ENCODE data around the gene MOSPD3. TPM values are rescaled to one million over a fixed set of nuclear protein-coding genes. Genes with fewer than 3 reads are reported as not detected.

MOSPD3 gene
- total and polyA plus RNA-seq, 10 of the 15 experiments (the other 5 are each of a cell fraction or from before 2014, with no cell fraction given): 0.61 to 13.6 (median 4.1) TPM

DNA sequence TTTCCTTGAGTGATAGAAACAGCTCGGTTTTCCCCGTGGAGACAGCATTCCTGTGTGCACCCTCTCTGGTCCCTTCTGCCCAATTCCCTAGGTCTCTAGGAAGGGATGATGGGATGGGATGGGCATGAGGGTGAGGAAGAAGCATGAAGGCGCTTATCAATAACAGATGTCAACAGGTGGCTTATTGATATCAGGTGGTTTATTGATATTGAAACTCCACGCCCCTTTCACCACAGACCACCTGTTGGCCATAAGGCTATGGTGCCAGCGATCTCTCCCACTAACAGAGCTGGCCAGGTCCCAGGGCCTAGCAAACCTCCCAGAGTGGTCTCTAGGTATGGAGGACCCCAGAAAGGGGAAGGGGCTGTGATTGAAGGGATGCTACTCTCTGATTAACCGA lies 7.9 kb downstream of the MOSPD3 start:
- POLR2A ChIA-PET: interaction anchor here (0.5 kb wide), 1 partner anchor 382 kb away, joined by 4 read pairs; no protein-coding TSS in a partner anchor
- RAD21 ChIA-PET (ENCODE audit: unreplicated experiment): no interaction called here
- 79% methylated on average over 6 of the region's 6 CpGs for WGBS (ENCODE audit: insufficient coverage, insufficient replicate concordance, low lambda C conversion rate, missing lambda C conversion rate)
- Histone ChIP-seq H3K9me3 (replicated peaks; ENCODE audit: control insufficient read depth, insufficient read depth, low read length) (no peaks in the 10 kb centered on the region), H3K36me3 (ENCODE audit: control insufficient read depth in 2 of 2, insufficient read depth in 2 of 2, low read length in 1 of 2) (no peaks in the 10 kb centered on the region), H3K27me3 (replicated peaks in 1 of 2; ENCODE audit: control insufficient read depth in 2 of 2, insufficient read depth in 2 of 2, low read length in 1 of 2) (no peaks in the 10 kb centered on the region), H3K4me3 (no peak overlapping the region), H3K4me2 (ENCODE audit: control insufficient read depth, insufficient read depth) (no peak overlapping the region), H3K9ac (ENCODE audit: control insufficient read depth, insufficient read depth, low read length) (no peak overlapping the region), H3K4me1 (ENCODE audit: control insufficient read depth, insufficient read depth, low read length) (no peaks in the 10 kb centered on the region), H2AFZ (ENCODE audit: control insufficient read depth, low read depth, low read length) (no peak overlapping the region), H3K79me2 (ENCODE audit: control insufficient read depth, insufficient read depth, low read length) (no peaks in the 10 kb centered on the region), H3K27ac (ENCODE audit: control insufficient read depth, insufficient read depth) (no peak overlapping the region), H4K20me1 (ENCODE audit: control insufficient read depth, insufficient read depth) (no peaks in the 10 kb centered on the region)
- TF ChIP-seq RCOR1 (conservative IDR thresholded peaks at IDR 0.05; ENCODE audit: low read depth, low read length) (no peak), RB1 (IDR thresholded peaks at IDR 0.05; ENCODE audit: borderline replicate concordance) (no peak), SP1 (IDR thresholded peaks at IDR 0.05; ENCODE audit: low read depth, low read length) (no peak), BHLHE40 (IDR thresholded peaks at IDR 0.05; ENCODE audit: borderline replicate concordance in 1 of 2, low read depth in 2 of 2, low read length in 1 of 2) (no peak), NR2C2 (IDR thresholded peaks at IDR 0.05; ENCODE audit: borderline replicate concordance, control insufficient read depth, insufficient read length, low read depth) (no peak), SREBF1 (IDR thresholded peaks at IDR 0.05; ENCODE audit: low read length) (no peak), POLR2AphosphoS2 (IDR thresholded peaks at IDR 0.05; ENCODE audit: low read depth, low read length) (no peak), ZNF622 (IDR thresholded peaks at IDR 0.05) (no peak)
- TF ChIP-seq, protein P1, sequence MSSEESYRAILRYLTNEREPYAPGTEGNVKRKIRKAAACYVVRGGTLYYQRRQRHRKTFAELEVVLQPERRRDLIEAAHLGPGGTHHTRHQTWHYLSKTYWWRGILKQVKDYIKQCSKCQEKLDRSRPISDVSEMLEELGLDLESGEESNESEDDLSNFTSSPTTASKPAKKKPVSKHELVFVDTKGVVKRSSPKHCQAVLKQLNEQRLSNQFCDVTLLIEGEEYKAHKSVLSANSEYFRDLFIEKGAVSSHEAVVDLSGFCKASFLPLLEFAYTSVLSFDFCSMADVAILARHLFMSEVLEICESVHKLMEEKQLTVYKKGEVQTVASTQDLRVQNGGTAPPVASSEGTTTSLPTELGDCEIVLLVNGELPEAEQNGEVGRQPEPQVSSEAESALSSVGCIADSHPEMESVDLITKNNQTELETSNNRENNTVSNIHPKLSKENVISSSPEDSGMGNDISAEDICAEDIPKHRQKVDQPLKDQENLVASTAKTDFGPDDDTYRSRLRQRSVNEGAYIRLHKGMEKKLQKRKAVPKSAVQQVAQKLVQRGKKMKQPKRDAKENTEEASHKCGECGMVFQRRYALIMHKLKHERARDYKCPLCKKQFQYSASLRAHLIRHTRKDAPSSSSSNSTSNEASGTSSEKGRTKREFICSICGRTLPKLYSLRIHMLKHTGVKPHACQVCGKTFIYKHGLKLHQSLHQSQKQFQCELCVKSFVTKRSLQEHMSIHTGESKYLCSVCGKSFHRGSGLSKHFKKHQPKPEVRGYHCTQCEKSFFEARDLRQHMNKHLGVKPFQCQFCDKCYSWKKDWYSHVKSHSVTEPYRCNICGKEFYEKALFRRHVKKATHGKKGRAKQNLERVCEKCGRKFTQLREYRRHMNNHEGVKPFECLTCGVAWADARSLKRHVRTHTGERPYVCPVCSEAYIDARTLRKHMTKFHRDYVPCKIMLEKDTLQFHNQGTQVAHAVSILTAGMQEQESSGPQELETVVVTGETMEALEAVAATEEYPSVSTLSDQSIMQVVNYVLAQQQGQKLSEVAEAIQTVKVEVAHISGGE (CRISPR knock-in tag; IDR thresholded peaks at IDR 0.05): no peak
- no peak for ATAC-seq
- intact Hi-C loops (cut with micrococcal nuclease; ENCODE audit: unreplicated experiment) (no loop called here), in situ Hi-C loops (cut with MboI) (no loop called here)
- BruUV-seq (replicated peaks): no TSS peak
- CTCF ChIA-PET: no interaction called here
- DNase-seq (ENCODE audit: low read depth, low spot score): no peak
- SMC1A ChIA-PET (ENCODE audit: uncharacterized antibody, unreplicated experiment): no interaction called here
- FAIRE-seq: no peak
